Gastroesophageal sphincter (tissue), 3 donors: ENCODE data around the gene RAPGEF3.

ENCODE experiments used
- EP300 ChIP-seq: sonication (generic); formaldehyde crosslinking; IDR thresholded peaks from one replicate; pipeline ENCODE4 v1.6.1; 2017; ENCODE audit warnings: antibody characterized with exemption, mild to moderate bottlenecking
- POLR2A ChIP-seq, 2 donors: fragments of 450-650 bp; IDR thresholded peaks; one replicate each; pipeline ENCODE4 v1.6.1; 2017; ENCODE audit warnings: antibody characterized with exemption in 2 of 2, mild to moderate bottlenecking in 2 of 2, moderate library complexity in 1 of 2
- TF ChIP-seq, protein P1 (sequence below), 4 experiments: fragments of 200-600 bp in 2 of 4; fragments of 450-650 bp in 2 of 4; sonication (generic) in 1 of 4; IDR thresholded peaks; one replicate each; pipeline ENCODE4 v1.5.1; 2017 to 2019; ENCODE audit warnings: antibody characterized with exemption in 4 of 4, mild to moderate bottlenecking in 2 of 4, moderate library complexity in 2 of 4

DNA sequence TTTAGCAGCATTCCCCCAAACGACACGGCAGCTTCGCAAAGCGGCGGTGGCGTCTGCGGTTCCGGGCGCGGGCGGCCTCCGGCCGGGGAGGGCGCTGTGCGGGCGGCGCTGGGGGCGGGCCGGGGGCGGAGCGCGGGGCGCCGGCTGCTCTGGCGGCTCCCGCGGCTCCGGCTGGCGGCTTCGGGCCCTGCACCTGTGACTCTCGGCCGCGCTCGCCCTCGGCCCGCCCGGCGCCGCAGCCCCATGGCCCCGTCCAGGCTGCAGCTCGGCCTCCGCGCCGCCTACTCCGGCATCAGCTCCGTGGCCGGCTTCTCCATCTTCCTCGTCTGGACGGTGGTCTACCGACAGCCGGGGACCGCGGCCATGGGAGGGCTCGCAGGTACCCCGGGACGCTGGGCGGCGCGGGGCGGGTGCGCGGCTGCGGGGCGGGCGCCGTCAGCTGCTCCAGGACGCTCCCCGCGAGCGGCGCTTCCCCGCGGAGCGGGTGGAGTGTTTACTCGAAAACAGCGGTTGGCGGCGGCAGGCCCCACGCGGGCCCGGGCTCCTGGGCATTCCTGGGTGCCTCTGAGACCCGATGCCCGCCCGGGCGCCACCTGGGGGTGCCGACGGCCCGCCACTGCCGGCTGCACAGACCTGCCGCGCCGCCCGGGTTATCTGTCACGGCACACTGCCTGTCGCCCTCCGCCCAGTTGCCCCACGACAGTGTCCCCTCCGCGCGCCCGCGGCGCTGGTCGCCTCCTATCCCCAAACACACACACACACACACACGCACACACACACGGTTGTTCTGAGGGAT is 14.6 kb upstream of the RAPGEF3 start, which contains the start of gene SLC48A1:
- TF ChIP-seq POLR2A (IDR thresholded peaks at IDR 0.05) (peak; percentile 66 to 78), EP300 (no peak)
- TF ChIP-seq, protein P1, sequence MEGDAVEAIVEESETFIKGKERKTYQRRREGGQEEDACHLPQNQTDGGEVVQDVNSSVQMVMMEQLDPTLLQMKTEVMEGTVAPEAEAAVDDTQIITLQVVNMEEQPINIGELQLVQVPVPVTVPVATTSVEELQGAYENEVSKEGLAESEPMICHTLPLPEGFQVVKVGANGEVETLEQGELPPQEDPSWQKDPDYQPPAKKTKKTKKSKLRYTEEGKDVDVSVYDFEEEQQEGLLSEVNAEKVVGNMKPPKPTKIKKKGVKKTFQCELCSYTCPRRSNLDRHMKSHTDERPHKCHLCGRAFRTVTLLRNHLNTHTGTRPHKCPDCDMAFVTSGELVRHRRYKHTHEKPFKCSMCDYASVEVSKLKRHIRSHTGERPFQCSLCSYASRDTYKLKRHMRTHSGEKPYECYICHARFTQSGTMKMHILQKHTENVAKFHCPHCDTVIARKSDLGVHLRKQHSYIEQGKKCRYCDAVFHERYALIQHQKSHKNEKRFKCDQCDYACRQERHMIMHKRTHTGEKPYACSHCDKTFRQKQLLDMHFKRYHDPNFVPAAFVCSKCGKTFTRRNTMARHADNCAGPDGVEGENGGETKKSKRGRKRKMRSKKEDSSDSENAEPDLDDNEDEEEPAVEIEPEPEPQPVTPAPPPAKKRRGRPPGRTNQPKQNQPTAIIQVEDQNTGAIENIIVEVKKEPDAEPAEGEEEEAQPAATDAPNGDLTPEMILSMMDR (IDR thresholded peaks at IDR 0.05) = peak in 3 of 4 experiments; percentile 44 to 50 (median 49)
